ENCODE results near the gene KIAA1217.

KIAA1217 gene

GRCh38 chr10:24552346-24553016 lies 343.5 kb downstream of the KIAA1217 start:
- peak; percentile 45; the same call in 1 of the 2 replicates for TF ChIP-seq CTCF (IDR thresholded peaks at IDR 0.05; ENCODE audit: borderline replicate concordance, insufficient read depth, low read depth, low read length)
- H3K4me3 ChIP-seq (ENCODE audit: low read depth, low read length): no peak overlapping the region

- TF ChIP-seq CTCF (IDR thresholded peaks at IDR 0.05; ENCODE audit: borderline replicate concordance, insufficient read depth, low read depth, low read length): no peak
- no peak overlapping the region for H3K4me3 ChIP-seq (ENCODE audit: low read depth, low read length)
Observed at GRCh38 chr10:24553051-24553612, 344.2 kb downstream of the KIAA1217 start.

GRCh38 chr10:24554036-24554435 lies 345.1 kb downstream of the KIAA1217 start:
- no peak for TF ChIP-seq CTCF (IDR thresholded peaks at IDR 0.05; ENCODE audit: borderline replicate concordance, insufficient read depth, low read depth, low read length)
- no peak overlapping the region for H3K4me3 ChIP-seq (ENCODE audit: low read depth, low read length)

- no peak overlapping the region for H3K4me3 ChIP-seq (ENCODE audit: low read depth, low read length)
- no peak for TF ChIP-seq CTCF (IDR thresholded peaks at IDR 0.05; ENCODE audit: borderline replicate concordance, insufficient read depth, low read depth, low read length)
Observed at GRCh38 chr10:24556126-24556749, 347.3 kb downstream of the KIAA1217 start.

GRCh38 chr10:24556750-24557742 lies 348.1 kb downstream of the KIAA1217 start:
- H3K4me3 ChIP-seq (ENCODE audit: low read depth, low read length): no peak overlapping the region
- TF ChIP-seq CTCF (IDR thresholded peaks at IDR 0.05; ENCODE audit: borderline replicate concordance, insufficient read depth, low read depth, low read length): peak; percentile 55

- no peak for TF ChIP-seq CTCF (IDR thresholded peaks at IDR 0.05; ENCODE audit: borderline replicate concordance, insufficient read depth, low read depth, low read length)
- no peak overlapping the region for H3K4me3 ChIP-seq (ENCODE audit: low read depth, low read length)
Observed at GRCh38 chr10:24561453-24561852, 352.5 kb downstream of the KIAA1217 start.

Measured in GM12875 (cell line).